ENCODE data around the gene SLC51B.
"Not testable (repeated sequence)": the region's sequence is repeated elsewhere in the genome, so short reads cannot be mapped to it uniquely, and the experiment has no call there.

Gene SLC51B

GRCh38 chr15:65096481-65097385 is 51.5 kb downstream of the SLC51B start:
- no peak overlapping the region for H3K4me3 ChIP-seq (ENCODE audit: low read depth in 1 of 2, low read length in 2 of 2)
- peaks cover 13% of the 10 kb centered on the region for H3K36me3 ChIP-seq (ENCODE audit: insufficient read depth, low read length)
- no peak overlapping the region for H3K27ac ChIP-seq (ENCODE audit: low read depth, low read length)

DNA sequence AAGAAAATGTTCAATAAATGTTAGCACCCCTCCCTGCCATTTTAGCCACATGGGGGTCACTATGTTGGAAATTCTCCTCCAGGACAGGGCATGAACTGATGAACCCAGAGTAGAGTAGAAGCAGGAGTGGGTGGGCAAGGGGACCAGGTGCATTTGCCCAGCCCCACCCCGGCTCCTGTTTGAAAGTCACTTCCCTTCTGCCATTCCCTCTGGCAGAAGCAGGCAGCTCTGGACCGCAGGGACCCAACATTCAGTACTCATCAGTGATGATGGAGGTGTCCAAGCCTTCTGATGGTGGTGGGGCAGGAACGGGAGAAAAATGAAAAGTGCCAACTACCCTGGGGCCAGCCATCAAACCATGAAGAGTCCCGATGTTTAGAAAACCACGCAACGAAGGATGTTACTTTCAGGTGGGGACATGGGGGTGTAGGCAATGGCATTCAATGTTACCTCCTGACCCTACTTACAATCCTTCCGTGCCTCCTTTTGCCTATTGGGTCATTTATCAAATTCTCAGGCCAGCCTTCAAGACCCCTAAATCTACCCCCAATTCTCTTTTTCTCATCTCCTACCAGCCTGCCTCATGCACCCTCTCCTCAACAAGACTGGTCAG is 52.6 kb downstream of the SLC51B start:
- Histone ChIP-seq H3K27me3 (ENCODE audit: control insufficient read depth in 1 of 2, insufficient read depth in 2 of 2, low read length in 2 of 2) (no peaks in the 10 kb centered on the region), H3K4me1 (ENCODE audit: insufficient read depth, low read length) (peaks cover 46% of the 10 kb centered on the region), H3K4me3 (ENCODE audit: low read depth in 1 of 2, low read length in 2 of 2) (no peak overlapping the region), H3K36me3 (ENCODE audit: insufficient read depth, low read length) (peaks cover 13% of the 10 kb centered on the region), H3K27ac (ENCODE audit: low read depth, low read length) (no peak overlapping the region), H3K9me3 (ENCODE audit: low read length) (no peaks in the 10 kb centered on the region), H3K9ac (ENCODE audit: low read length) (no peak overlapping the region)

More at GRCh38 chr15:65096481-65097385, 51.5 kb downstream of the SLC51B start:
- Histone ChIP-seq H3K9me3 (ENCODE audit: low read length) (no peaks in the 10 kb centered on the region), H3K4me1 (ENCODE audit: insufficient read depth, low read length) (peaks cover 56% of the 10 kb centered on the region), H3K27me3 (ENCODE audit: control insufficient read depth in 1 of 2, insufficient read depth in 2 of 2, low read length in 2 of 2) (no peaks in the 10 kb centered on the region), H3K9ac (ENCODE audit: low read length) (no peak overlapping the region)

DNA sequence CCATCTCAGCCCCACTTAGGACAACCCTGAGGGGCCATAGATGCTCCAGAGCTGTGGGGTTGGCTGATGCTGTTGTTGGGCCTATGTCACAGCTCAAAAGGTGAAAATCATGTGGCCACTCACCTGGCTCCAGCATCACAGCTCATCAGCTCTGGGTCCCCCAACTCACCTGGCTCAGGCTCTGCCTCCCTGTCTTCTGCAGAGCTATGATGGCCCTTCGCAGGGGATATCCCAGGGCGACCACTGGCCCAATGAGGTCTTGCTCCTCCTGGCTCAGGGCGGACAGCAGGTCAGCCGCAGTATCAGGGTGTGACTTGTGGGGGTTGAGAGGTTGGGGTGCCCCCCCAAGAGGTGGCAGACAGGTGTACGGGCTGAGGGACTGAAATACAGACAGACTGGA is 54.1 kb downstream of the SLC51B start:
- Histone ChIP-seq H3K4me1 (ENCODE audit: insufficient read depth, low read length) (peaks cover 31% of the 10 kb centered on the region), H3K27me3 (ENCODE audit: control insufficient read depth in 1 of 2, insufficient read depth in 2 of 2, low read length in 2 of 2) (no peaks in the 10 kb centered on the region), H3K36me3 (ENCODE audit: insufficient read depth, low read length) (peaks cover 22% of the 10 kb centered on the region), H3K4me3 (ENCODE audit: low read depth in 1 of 2, low read length in 2 of 2) (no peak overlapping the region), H3K9me3 (ENCODE audit: low read length) (no peaks in the 10 kb centered on the region), H3K9ac (ENCODE audit: low read length) (no peak overlapping the region), H3K27ac (ENCODE audit: low read depth, low read length) (no peak overlapping the region)

DNA sequence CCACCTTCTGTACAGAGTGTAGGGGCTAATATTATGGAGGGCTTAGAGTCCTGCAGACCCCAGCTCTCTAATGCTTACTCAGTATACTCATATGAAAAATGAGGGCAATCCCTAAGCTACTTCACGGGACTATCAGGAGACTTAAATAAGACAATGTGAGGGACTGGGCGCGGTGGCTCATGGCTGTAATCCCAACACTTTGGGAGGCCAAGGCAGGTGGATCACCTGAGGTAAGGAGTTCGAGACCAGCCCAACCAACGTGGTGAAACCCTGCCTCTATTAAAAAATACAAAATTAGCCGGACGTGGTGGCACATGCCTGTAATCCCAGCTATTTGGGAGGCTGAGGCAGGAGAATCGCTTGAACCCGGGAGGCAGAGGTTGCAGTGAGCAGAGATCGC is 54.6 kb downstream of the SLC51B start:
- H3K4me3 ChIP-seq (ENCODE audit: low read depth in 1 of 2, low read length in 2 of 2); H3K27me3 ChIP-seq (ENCODE audit: control insufficient read depth in 1 of 2, insufficient read depth in 2 of 2, low read length in 2 of 2); H3K9me3 ChIP-seq (ENCODE audit: low read length); H3K27ac ChIP-seq (ENCODE audit: low read depth, low read length); H3K9ac ChIP-seq (ENCODE audit: low read length): not testable (repeated sequence)
- Histone ChIP-seq H3K36me3 (ENCODE audit: insufficient read depth, low read length) (peaks cover 22% of the 10 kb centered on the region), H3K4me1 (ENCODE audit: insufficient read depth, low read length) (peaks cover 26% of the 10 kb centered on the region)

- Histone ChIP-seq H3K36me3 (ENCODE audit: insufficient read depth, low read length) (peaks cover 22% of the 10 kb centered on the region), H3K27ac (ENCODE audit: low read depth, low read length) (no peak overlapping the region), H3K27me3 (ENCODE audit: control insufficient read depth in 1 of 2, insufficient read depth in 2 of 2, low read length in 2 of 2) (no peaks in the 10 kb centered on the region), H3K9me3 (ENCODE audit: low read length) (no peaks in the 10 kb centered on the region), H3K4me3 (ENCODE audit: low read depth in 1 of 2, low read length in 2 of 2) (no peak overlapping the region), H3K9ac (ENCODE audit: low read length) (no peak overlapping the region), H3K4me1 (ENCODE audit: insufficient read depth, low read length) (peaks cover 20% of the 10 kb centered on the region)
Measured at GRCh38 chr15:65100442-65100841, 55.3 kb downstream of the SLC51B start.

GRCh38 chr15:65101411-65101890 is 56.3 kb downstream of the SLC51B start:
- H3K9ac ChIP-seq (ENCODE audit: low read length), result no peak overlapping the region
- peaks cover 27% of the 10 kb centered on the region for H3K36me3 ChIP-seq (ENCODE audit: insufficient read depth, low read length)
- no peak overlapping the region for H3K4me3 ChIP-seq (ENCODE audit: low read depth in 1 of 2, low read length in 2 of 2)
- H3K4me1 ChIP-seq (ENCODE audit: insufficient read depth, low read length), result peaks cover 10% of the 10 kb centered on the region
- H3K27ac ChIP-seq (ENCODE audit: low read depth, low read length), result no peak overlapping the region
- H3K9me3 ChIP-seq (ENCODE audit: low read length), result no peaks in the 10 kb centered on the region
- H3K27me3 ChIP-seq (ENCODE audit: control insufficient read depth in 1 of 2, insufficient read depth in 2 of 2, low read length in 2 of 2), result no peaks in the 10 kb centered on the region

- Histone ChIP-seq H3K27ac (ENCODE audit: low read depth, low read length) (no peak overlapping the region), H3K4me3 (ENCODE audit: low read depth in 1 of 2, low read length in 2 of 2) (no peak overlapping the region), H3K36me3 (ENCODE audit: insufficient read depth, low read length) (peaks cover 27% of the 10 kb centered on the region), H3K4me1 (ENCODE audit: insufficient read depth, low read length) (peaks cover 7% of the 10 kb centered on the region), H3K27me3 (ENCODE audit: control insufficient read depth in 1 of 2, insufficient read depth in 2 of 2, low read length in 2 of 2) (no peaks in the 10 kb centered on the region), H3K9me3 (ENCODE audit: low read length) (no peaks in the 10 kb centered on the region), H3K9ac (ENCODE audit: low read length) (no peak overlapping the region)
Measured at GRCh38 chr15:65101891-65102708, 56.9 kb downstream of the SLC51B start.

DNA sequence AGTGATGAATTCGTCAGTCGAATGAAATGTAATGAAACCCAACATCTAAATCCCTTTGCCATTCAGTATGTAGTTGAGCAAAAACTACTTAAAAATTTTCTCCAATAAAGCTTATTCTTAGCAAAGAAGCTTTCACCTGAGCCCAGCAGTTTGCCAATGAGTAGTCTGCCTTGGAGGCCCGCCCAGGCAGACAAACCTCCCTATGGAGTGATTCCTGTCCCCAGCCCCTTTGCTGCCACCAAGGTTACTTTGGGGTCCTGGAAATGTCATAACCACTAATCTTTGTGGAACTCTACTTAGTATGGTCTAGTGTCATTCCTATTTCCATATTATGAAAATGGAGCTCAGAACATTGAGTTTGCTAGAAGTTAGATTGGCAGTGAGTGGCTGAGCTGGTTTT is 57.7 kb downstream of the SLC51B start:
- no peak overlapping the region for H3K9ac ChIP-seq (ENCODE audit: low read length)
- H3K9me3 ChIP-seq (ENCODE audit: low read length), result no peaks in the 10 kb centered on the region
- H3K4me3 ChIP-seq (ENCODE audit: low read depth in 1 of 2, low read length in 2 of 2), result no peak overlapping the region
- H3K36me3 ChIP-seq (ENCODE audit: insufficient read depth, low read length), result peaks cover 27% of the 10 kb centered on the region
- no peak overlapping the region for H3K27ac ChIP-seq (ENCODE audit: low read depth, low read length)
- H3K4me1 ChIP-seq (ENCODE audit: insufficient read depth, low read length), result peaks cover 7% of the 10 kb centered on the region
- H3K27me3 ChIP-seq (ENCODE audit: control insufficient read depth in 1 of 2, insufficient read depth in 2 of 2, low read length in 2 of 2), result no peaks in the 10 kb centered on the region
